MCF 10A (cell line): Measurements from ENCODE around the gene PPP1R13L. TPM values are rescaled to one million over a fixed set of nuclear protein-coding genes. Genes with fewer than 3 reads are reported as not detected.

Experiments used
- BruUV-seq: library from RNA; stranded (reverse); fragments of 400-500 nt; replicated peaks from 2 replicates; lab custom pipeline; 2021; lab: Mats Ljungman, UMichigan
- CTCF ChIA-PET: fragments of 300-600 bp; sonication (Branson Sonifier 250); formaldehyde crosslinking; extraction: SDS; loops from one replicate; lab custom pipeline; 2021; ENCODE audit warnings: antibody characterized with exemption, inconsistent platforms; lab: Yijun Ruan, JAX
- POLR2A ChIA-PET: fragments of 300-600, 350-650 bp; sonication (Branson Sonifier 250); formaldehyde crosslinking; extraction: SDS; loops from one replicate; lab custom pipeline; 2020; ENCODE audit warnings: antibody characterized with exemption, inconsistent platforms; lab: Yijun Ruan, JAX
- DNase-seq: peaks from one replicate; pipeline ENCODE4 v3.0.0-alpha.2; 2018; ENCODE audit not compliant: unreplicated experiment
- H3K27ac Mint-ChIP-seq: one replicate; pipeline ENCODE4 v1.8.0; 2022; ENCODE audit warnings: mild to moderate bottlenecking, low read depth, mixed read lengths; ENCODE audit not compliant: unreplicated experiment
- H3K27me3 Mint-ChIP-seq: one replicate; pipeline ENCODE4 v1.8.0; 2022; ENCODE audit warnings: mixed read lengths; ENCODE audit not compliant: insufficient read depth, unreplicated experiment
- H3K36me3 Mint-ChIP-seq: one replicate; pipeline ENCODE4 v1.8.0; 2022; ENCODE audit warnings: mild to moderate bottlenecking, moderate library complexity, mixed read lengths; ENCODE audit not compliant: insufficient read depth, unreplicated experiment
- H3K4me1 Mint-ChIP-seq: one replicate; pipeline ENCODE4 v1.8.0; 2022; ENCODE audit warnings: mixed read lengths; ENCODE audit not compliant: insufficient read depth, unreplicated experiment
- H3K4me3 Mint-ChIP-seq: one replicate; pipeline ENCODE4 v1.8.0; 2022; ENCODE audit warnings: mild to moderate bottlenecking, moderate library complexity, mixed read lengths; ENCODE audit not compliant: unreplicated experiment
- H3K9me3 Mint-ChIP-seq: one replicate; pipeline ENCODE4 v1.8.0; 2022; ENCODE audit warnings: mixed read lengths; ENCODE audit not compliant: unreplicated experiment
- intact Hi-C: fragments of 100-400 bp; cut with micrococcal nuclease; formaldehyde crosslinking; loops from 2 replicates; pipeline ENCODE4 v1.14.1; 2022
- total RNA-seq: library from RNA; stranded (reverse); gene quantifications from 2 replicates; pipeline ENCODE4 v1.2.3, GENCODE V29; 2022
- TF ChIP-seq, protein P1 (sequence below): fragments of 200-600 bp; IDR thresholded peaks from one replicate; pipeline ENCODE4 v1.8.0; 2022; ENCODE audit warnings: antibody characterized with exemption, mild to moderate bottlenecking; ENCODE audit not compliant: unreplicated experiment

Gene PPP1R13L
- total RNA-seq, 1 experiment from 2014 or later: 161 TPM

DNA sequence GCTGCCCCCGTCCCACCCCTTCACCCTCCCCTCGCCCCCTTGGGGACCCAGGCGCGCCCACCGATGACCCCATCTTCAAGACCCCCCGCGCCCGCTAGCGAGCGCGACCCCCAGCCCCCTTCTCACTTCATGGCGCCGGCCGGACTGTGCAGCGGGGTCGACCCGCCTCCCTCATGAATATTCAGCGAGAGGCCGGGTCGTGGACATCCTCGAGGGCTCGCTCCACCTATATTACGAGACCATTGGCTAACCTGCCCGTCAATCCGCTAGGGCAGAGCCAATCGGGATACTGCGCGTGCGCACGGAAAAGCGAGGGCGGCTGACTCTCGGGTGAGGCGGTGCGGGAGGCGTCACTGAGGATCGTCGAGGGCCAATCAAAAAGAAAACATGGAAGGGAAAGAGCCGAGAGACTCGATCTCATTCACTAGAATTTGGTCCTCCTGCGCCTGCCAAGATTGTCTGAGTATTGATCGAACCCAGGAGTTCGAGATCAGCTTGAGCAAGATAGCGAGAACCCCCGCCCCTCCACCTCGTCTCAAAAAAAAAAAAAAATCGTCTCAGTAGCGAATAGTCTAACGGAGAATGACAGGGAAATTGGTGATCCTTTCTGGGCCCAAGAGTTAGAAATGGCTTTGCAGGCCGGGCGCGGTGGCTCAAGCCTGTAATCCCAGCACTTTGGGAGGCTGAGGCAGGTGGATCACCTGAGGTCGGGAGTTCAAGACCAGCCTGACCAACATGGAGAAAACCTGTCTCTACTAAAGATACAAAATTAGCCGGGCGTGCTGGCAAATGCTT lies 34.3 kb downstream of the PPP1R13L start, which contains the start of gene ERCC2:
TSS of gene ERCC2 (minus strand) at position 164 of the 795 bp plus-strand sequence. CDS start at position 131, 33 bp downstream.
- H3K27ac Mint-ChIP-seq: peak within 1 kb of the TSS; percentile 94
- H3K9me3 Mint-ChIP-seq: no peaks in the 10 kb centered on the region
- DNase-seq: peak; percentile 99
- POLR2A ChIA-PET: interaction anchor here (0.6 to 1.3 kb wide), 6 partner anchors 16 to 332 kb away, joined by 3 to 10 read pairs (median 4); partner anchors contain the start of genes CLASRP and PPP1R13L
- H3K4me1 Mint-ChIP-seq: peaks cover 4% of the 10 kb centered on the region
- intact Hi-C loops: no loop called here
- CTCF ChIA-PET: no interaction called here
- H3K36me3 Mint-ChIP-seq: no peaks in the 10 kb centered on the region
- H3K27me3 Mint-ChIP-seq: no peaks in the 10 kb centered on the region
- peak within 1 kb of the TSS; percentile 81 for H3K4me3 Mint-ChIP-seq
- TSS peak; percentile 98 for BruUV-seq
- TF ChIP-seq, protein P1, sequence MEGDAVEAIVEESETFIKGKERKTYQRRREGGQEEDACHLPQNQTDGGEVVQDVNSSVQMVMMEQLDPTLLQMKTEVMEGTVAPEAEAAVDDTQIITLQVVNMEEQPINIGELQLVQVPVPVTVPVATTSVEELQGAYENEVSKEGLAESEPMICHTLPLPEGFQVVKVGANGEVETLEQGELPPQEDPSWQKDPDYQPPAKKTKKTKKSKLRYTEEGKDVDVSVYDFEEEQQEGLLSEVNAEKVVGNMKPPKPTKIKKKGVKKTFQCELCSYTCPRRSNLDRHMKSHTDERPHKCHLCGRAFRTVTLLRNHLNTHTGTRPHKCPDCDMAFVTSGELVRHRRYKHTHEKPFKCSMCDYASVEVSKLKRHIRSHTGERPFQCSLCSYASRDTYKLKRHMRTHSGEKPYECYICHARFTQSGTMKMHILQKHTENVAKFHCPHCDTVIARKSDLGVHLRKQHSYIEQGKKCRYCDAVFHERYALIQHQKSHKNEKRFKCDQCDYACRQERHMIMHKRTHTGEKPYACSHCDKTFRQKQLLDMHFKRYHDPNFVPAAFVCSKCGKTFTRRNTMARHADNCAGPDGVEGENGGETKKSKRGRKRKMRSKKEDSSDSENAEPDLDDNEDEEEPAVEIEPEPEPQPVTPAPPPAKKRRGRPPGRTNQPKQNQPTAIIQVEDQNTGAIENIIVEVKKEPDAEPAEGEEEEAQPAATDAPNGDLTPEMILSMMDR: no peak

DNA sequence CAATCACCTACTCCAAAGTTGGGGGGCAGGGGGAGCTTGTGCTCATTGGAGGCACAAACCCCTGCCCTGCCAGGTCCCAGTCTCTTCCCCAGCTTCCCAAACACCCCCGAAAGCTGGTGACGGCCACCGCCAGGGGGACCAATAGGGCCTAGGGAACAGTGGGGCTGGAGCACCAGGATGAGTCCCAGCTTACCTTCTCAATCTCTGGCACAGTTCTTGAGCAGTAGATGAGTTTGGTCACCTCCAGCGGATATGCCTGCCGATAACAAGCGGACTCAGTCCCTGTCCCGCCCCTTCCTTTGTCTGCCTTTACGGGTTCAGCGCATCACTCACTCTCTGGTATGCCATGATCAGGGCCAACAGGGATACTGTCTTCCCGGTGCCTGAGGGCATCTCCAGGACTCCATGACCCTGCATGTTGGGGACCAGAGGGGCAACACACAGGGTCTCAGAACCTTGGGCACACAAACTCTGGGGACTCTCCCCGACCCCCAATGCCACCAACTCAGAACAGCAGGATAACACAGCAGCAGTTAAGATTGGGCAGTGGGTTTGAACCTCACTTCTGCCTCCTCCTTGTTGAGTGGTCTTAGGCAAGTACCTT lies 36.0 kb downstream of the PPP1R13L start:
- no peak for DNase-seq
- TF ChIP-seq, protein P1: no peak
- ChIA-PET CTCF (interaction anchor here (0.6 to 1.1 kb wide), 4 partner anchors 16 to 116 kb away, joined by 3 to 6 read pairs (median 4); no protein-coding TSS in a partner anchor), POLR2A (interaction anchor here (0.6 to 1.7 kb wide), 5 partner anchors 10 to 277 kb away, joined by 3 to 7 read pairs (median 3); no protein-coding TSS in a partner anchor)
- Mint-ChIP-seq H3K4me3 (peak overlapping the region; percentile 54), H3K9me3 (no peaks in the 10 kb centered on the region), H3K36me3 (peaks cover 12% of the 10 kb centered on the region), H3K27me3 (no peaks in the 10 kb centered on the region), H3K27ac (no peak overlapping the region), H3K4me1 (peaks cover 4% of the 10 kb centered on the region)
- TSS peak; percentile 7 for BruUV-seq
- intact Hi-C loops: no loop called here

DNA sequence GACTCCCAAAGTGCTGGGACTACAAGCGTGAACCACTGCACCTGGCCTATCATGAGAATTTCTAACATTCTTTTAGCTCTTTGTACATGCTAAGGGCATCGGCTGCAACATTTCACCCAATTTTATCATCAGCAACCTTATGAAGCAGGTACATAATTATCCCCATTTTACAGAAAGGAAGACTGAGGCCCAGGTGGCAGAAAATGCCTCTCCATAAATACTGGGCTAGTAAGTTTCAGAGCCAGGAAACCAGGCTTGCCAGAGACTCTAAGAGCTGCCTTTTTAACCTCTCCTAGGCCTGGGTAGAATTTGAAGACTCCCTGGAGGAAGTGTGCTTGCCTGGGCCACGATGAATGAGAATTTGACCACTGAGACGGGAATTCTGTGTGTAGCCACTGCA lies 36.7 kb downstream of the PPP1R13L start:
- TF ChIP-seq, protein P1: no peak
- H3K4me3 Mint-ChIP-seq: no peak overlapping the region
- BruUV-seq: no TSS peak
- POLR2A ChIA-PET: interaction anchor here (0.7 to 1.7 kb wide), 5 partner anchors 10 to 277 kb away, joined by 3 to 7 read pairs (median 3); no protein-coding TSS in a partner anchor
- peaks cover 4% of the 10 kb centered on the region for H3K4me1 Mint-ChIP-seq
- H3K27me3 Mint-ChIP-seq: no peaks in the 10 kb centered on the region
- H3K27ac Mint-ChIP-seq: no peak overlapping the region
- intact Hi-C loops: no loop called here
- H3K9me3 Mint-ChIP-seq: no peaks in the 10 kb centered on the region
- no peak for DNase-seq
- CTCF ChIA-PET: interaction anchor here (0.8 to 1.1 kb wide), 2 partner anchors 15 to 34 kb away, joined by 5 to 6 read pairs; no protein-coding TSS in a partner anchor
- peaks cover 18% of the 10 kb centered on the region for H3K36me3 Mint-ChIP-seq

DNA sequence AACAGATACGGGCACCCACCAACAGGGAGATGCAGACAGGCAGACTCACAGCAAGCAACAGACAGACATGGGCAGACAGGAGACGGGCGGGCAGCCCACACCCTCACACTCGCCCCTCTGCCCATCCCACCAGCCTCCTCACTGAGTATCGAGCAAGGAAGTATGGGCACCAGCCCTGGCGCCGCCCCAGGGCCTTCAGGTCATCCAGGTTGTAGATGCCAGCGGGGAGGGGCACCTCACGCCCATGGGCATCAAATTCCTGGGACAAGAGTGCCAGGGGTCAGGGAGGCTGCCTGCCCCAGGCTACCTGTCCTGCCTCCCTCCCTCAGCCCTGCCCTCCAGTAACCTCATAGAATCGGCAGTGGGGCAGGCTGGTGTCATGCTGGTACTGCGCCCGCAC lies 40.2 kb downstream of the PPP1R13L start:
- Mint-ChIP-seq H3K27ac (no peak overlapping the region), H3K36me3 (peaks cover 25% of the 10 kb centered on the region), H3K27me3 (no peaks in the 10 kb centered on the region), H3K9me3 (no peaks in the 10 kb centered on the region), H3K4me3 (no peak overlapping the region), H3K4me1 (peaks cover 4% of the 10 kb centered on the region)
- POLR2A ChIA-PET: no interaction called here
- CTCF ChIA-PET: no interaction called here
- BruUV-seq: no TSS peak
- intact Hi-C loops: no loop called here
- DNase-seq: no peak
- TF ChIP-seq, protein P1: no peak
